ENCODE data around the gene CARD10.
"Not testable (repeated sequence)": the region's sequence is repeated elsewhere in the genome, so short reads cannot be mapped to it uniquely, and the experiment has no call there.

Gene CARD10

DNA sequence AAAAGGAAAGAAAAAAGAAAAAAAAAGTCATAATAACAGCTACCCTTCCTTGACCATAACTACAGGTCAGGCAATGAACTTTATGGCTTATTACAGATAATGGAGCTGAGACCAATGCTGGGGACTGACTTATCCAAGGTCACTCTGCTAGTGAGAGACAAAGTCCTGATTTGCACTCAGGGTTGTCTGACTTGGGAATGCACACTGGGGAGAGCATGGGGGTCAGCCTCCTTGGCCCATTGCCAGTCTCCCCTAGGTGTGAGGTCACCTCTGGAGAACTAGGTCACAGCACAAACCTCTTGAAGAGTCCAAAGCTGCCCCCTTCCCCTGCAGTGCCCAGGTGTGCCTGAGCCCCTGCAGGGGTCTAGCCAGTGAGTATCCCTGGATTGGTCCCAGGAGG, 35.8 kb upstream of the CARD10 start:
- FAIRE-seq, result no peak

DNA sequence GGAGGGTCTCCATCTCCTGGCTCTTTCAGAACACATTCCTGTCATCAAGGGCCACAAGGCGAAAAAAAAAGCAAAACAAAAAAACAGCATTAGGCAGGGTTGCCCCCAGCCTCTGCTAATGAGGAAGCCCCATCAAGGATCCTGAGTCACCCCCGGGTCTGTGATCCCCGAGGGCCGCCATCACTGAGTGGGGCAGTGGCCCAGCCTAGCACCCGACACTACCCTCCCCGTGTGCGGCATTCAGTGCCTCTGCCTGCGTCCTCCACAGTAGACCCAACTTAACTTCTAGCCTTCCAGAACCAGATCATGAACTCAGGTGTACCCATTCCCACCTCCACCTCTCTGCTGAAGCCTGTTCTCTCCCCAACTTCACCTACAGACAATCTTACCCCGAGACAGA, 34.5 kb upstream of the CARD10 start:
- FAIRE-seq, result no peak

- FAIRE-seq, result no peak
Observed at GRCh38 chr22:37552524-37553163, 33.4 kb upstream of the CARD10 start.

GRCh38 chr22:37551981-37552380, 32.8 kb upstream of the CARD10 start:
- no peak for FAIRE-seq

GRCh38 chr22:37550921-37551320, 31.7 kb upstream of the CARD10 start:
- not testable (repeated sequence) for FAIRE-seq

DNA sequence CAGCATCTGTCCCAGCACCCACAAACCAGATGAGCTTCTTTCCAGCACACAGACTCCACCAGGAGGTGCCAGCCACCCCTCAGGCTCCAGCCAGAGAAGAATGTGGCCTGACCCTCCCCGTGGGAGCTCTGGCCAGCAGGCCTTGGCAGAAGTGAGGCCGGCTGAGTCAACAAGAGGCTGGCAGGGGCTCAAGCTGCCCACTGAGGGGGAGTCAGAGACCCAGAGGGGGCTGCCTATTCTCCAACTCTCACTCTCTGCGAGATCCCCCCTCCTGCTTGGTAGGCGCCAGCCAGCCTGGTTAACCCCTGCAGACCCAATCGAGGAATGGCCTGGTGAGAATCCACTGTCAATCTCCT, 30.5 kb upstream of the CARD10 start:
- FAIRE-seq, result no peak

DNA sequence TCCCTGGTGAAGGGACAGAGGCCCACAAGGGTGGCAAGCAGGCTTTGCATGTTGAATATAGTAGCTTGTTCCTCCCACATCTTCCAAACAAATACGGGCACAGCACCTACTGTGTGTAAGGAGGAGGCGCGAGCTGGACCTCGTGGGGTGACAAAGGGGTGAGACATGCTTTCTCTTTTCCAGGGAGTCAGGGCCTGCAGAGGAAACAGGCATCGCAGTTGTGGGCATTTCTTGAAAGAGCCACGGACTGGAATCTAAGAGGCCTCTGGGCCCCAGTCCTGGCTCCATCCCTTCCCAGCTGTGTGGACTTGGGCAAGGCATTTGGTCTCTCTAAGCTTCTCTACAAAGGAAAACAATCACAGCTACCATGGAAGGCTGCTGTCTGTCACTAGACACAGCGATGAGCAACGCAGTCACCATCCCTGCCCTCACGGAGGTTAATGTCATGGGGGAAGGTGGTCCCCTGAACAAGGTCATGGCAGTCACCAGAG, 28.1 kb upstream of the CARD10 start:
- FAIRE-seq, result no peak

GRCh38 chr22:37546437-37547250, 27.4 kb upstream of the CARD10 start:
- no peak for FAIRE-seq

DNA sequence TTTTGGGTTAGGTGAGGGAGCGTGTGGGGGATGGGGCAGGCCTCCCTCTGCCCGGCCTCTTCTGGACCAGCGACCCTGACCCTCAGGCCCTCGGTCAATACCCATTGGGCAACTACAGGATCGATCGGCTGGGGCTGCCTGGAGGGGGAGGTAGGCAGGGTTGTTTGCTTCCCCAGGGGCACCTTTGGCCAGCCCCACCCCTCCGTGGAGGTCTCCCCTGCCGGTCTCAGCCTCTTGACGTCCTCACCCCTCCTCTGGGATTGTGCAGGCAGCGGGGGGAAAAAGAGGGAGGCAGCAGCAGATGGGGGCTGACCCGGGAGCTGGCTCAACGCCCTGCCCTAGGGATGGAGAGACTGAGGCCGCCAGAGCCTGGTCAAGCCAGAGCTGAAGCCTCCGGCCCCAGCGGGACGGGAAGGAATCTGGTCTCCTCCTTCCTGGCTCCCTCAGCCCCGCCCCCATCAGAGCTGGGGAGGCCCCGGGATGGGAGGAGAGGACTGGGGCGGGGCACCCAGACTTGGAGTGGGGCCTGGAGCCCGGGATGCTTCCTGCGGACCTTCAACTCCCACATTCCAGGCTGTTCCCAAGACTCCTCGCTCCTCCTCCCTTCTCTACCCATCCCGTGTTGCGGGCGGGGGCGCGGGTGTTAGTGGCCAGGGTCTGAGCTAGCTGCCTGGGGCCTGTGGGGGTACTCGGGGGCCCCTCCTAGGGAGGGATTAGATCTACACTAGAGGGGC, 26.7 kb upstream of the CARD10 start:
- no peak for FAIRE-seq

DNA sequence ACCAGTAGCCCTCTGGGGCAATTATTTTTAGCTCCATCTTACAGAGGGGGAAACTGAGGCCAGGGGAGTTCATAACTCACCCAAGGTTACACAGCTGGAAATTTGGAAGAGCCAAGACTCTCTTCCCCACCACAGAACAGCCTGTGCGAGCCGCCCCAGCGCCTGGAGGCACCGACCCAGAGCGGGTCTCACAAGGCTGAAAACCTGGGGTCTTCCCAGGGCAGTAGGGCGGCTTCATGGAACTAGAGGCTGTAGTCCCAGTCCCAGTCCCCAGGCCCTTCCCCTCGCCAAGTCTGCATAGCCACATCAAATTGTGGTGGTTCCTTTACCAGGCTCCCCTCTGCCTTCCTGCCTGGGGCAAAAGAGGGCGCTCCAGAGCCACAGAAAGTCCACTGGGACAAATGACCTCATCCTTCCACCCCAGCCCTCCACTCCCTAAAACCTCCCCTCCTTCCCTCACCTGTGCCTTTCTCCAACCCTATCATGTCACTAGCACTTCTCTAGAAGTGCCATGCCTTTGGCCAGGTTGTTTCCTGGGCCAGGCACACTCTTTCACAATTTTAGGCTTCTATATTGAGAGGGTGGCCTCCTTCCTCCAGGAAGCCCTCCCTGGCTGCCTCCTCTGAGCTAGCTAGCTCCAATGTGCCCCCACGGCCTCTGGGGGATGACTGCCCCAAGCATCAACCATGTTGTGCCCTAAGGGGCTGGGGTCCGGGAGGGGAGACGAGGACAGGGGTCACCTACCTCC, 25.9 kb upstream of the CARD10 start:
- no peak for FAIRE-seq

DNA sequence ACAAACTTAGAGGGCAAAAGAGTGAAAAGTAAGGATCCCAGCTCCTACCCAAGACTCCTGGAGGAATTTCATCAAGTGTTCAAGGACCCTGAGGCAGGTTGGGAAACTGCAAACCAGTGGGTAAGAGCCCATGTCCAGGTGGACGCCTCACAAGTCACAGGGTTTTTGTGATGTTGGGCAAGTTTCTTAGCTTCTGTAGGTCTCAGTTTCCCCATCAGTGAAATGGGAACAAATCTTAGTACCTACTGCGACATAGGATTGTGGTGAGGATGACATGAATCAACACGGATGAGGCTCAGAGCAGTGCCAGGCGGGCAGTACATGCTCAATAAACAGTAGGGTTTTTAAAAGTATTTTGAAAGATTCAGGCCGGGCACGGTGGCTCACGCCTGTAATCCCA, 23.7 kb upstream of the CARD10 start:
- no peak for FAIRE-seq

DNA sequence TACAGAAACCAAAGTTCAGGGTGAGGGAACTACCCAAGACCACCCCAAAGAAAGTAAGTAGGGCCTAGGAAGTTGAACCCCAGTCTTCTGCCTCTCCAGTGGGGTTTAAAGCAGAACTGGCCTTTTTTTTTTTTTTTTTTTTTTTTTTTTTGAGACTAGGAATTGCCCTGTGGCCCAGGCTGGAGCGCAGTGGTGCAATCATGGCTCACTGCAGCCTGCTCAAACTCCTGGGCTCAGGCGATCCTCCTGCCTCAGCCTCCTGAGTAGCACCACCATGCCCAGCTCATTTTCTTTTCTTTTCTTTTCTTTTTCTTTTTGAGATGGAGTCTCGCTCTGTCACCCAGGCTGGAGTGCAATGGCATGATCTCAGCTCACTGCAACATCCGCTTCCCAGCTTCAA, 23.2 kb upstream of the CARD10 start:
- FAIRE-seq, result not testable (repeated sequence)

DNA sequence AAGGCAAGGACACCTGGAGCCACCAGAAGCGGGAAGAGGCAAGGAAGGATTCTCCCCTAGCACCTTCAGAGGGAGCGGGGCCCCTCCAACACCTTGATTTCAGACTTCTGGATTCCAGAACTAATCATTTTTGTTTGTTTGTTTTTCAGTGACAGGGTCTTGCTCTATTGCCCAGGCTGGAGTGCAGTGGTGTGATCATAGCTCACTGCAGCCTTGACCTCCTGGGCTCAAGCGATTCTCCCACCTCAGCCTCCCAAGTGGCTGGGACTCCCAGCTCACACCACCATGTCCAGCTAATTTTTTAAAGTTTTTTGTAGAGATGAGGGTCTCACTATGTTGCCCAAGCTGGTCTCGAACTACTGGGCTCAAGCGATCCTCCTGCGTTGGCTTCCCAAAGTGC, 20.6 kb upstream of the CARD10 start:
- FAIRE-seq, result not testable (repeated sequence)

DNA sequence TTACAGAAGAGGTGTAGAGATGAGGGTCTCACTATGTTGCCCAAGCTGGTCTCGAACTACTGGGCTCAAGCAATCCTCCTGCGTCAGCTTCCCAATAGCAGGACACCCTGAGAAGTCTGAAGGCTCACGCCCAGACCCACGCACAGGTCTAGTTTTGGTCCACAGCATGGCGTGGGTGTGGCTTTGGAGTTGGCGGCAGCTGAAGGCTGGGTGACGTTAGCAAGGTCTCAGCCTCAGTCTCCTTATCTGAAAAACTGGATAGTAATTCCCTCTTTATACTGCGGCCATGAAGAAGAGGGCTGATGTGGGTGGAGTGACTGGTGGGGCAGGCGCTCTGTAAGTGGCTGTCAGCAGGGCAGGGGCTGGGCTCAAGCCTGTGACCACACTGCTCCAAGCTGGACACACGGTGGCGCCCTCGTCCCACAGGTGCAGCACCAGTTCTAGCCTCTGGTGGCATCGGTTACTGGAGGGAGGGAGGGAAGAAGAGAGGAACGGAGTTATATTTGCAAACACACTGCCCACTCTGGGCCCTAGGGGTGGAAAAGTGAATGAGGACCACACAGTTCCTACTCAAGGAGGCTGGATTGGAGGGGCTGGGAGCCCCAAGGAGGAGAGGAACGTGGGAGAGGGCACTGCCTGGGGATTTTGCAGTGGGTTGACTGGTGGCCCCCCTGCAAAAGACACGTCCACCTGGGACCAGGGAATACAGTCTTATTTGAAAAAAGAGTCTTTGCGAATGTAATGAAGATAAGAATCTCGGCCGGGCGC, 19.6 kb upstream of the CARD10 start:
- no peak for FAIRE-seq

- FAIRE-seq, result no peak
Observed at GRCh38 chr22:37535159-37535558, 15.9 kb upstream of the CARD10 start.

GRCh38 chr22:37534445-37534844, 15.2 kb upstream of the CARD10 start:
- FAIRE-seq, result no peak

DNA sequence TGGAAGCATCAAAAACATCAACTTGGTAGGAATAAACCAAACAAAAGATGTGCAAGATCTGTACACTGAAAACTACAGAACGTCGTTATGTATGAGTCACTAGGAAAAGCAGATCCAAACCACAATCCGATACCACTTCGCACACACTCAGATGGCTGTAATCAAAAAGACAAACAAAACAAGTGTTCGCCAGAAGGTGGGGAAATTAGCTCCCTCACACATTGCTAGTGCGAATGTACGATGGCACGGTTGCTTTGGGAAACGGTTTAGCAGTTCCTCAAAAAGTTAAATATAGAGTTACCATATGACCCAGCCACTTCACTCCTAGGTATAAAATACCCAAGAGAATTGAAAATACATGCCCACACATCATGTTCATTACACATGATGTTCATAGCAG, 14.8 kb upstream of the CARD10 start:
- no peak for FAIRE-seq

- FAIRE-seq, result no peak
Observed at GRCh38 chr22:37529652-37530345, 10.6 kb upstream of the CARD10 start.

- not testable (repeated sequence) for FAIRE-seq
Observed at GRCh38 chr22:37527952-37528351, 8.7 kb upstream of the CARD10 start.

DNA sequence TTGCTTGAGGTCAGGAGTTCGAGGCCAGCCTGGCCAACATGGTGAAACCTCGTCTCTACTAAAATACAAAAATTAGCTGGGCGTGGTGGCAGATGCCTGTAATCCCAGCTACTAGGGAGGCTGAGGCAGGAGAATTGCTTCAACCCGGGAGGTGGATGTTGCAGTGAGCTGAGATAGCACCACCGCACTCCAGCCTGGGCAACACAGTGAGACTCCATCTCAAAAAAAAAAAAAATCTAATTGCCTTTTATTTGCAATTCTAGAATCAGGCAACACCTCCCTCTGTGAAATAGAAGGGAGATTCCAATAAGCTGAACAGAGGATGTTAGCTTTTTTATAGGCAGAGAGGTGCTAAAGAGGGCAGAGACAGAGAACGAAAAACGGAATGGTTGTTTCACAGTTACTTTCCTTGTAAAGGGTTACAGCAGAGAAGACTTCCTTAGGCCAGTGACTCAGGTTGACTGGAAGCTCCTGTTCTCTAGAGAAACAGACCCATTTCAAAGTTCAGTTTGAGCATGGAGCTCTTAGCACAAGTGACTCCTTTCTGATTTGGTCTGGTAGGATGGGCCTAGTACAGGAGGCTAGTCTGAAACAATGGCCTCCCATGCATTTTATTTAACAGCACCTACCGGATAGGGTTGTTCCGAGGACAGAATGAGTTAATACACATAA, 8.0 kb upstream of the CARD10 start:
- not testable (repeated sequence) for FAIRE-seq

DNA sequence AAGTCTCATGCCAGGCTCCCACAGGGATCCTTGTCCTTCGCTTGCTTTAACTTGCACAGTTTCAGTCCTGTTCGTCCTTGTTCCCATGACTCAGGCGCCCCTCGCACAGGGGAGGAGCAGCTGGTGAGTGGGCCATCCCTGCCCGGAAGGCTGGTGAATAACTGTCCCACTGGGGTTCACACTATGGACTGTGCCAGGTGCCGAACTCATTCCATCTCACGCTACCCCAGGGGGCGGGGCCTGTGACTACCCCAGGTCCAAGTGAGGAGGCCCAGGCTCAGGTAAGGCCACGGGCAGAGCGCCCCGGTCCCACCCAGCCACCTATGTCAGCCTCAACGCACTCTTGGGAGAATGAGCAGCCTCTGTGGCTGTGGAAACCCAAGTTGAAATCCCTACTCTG, 7.2 kb upstream of the CARD10 start:
- FAIRE-seq, result no peak
